Calu3 (cell line): ENCODE data around the gene ETNK2. TPM values are rescaled to one million over a fixed set of nuclear protein-coding genes. Genes with fewer than 3 reads are reported as not detected.

ENCODE experiments used
- BruUV-seq: library from RNA; stranded (reverse); fragments of 400-500 nt; replicated peaks from 2 replicates; lab custom pipeline; 2021; lab: Mats Ljungman, UMichigan
- CTCF ChIA-PET: fragments of 300-600 bp; sonication (Branson Sonifier 250); formaldehyde crosslinking; loops from one replicate; lab custom pipeline; 2022; ENCODE audit warnings: antibody characterized with exemption; lab: Charles Lee
- DNase-seq: peaks from one replicate; pipeline ENCODE4 v3.0.0; 2022
- H3K27ac Mint-ChIP-seq: one replicate; pipeline ENCODE4 v1.8.0; 2022; ENCODE audit warnings: mixed read lengths; ENCODE audit not compliant: unreplicated experiment
- H3K27me3 Mint-ChIP-seq: one replicate; pipeline ENCODE4 v1.8.0; 2022; ENCODE audit warnings: mixed read lengths; ENCODE audit not compliant: unreplicated experiment
- H3K36me3 Mint-ChIP-seq: one replicate; pipeline ENCODE4 v1.8.0; 2022; ENCODE audit warnings: mild to moderate bottlenecking, moderate library complexity, mixed read lengths; ENCODE audit not compliant: insufficient read depth, unreplicated experiment
- H3K4me1 Mint-ChIP-seq: one replicate; pipeline ENCODE4 v1.8.0; 2022; ENCODE audit warnings: mild to moderate bottlenecking, low read depth, mixed read lengths; ENCODE audit not compliant: unreplicated experiment
- H3K4me3 Mint-ChIP-seq: one replicate; pipeline ENCODE4 v1.8.0; 2022; ENCODE audit warnings: mild to moderate bottlenecking, low read depth, moderate library complexity, mixed read lengths; ENCODE audit not compliant: unreplicated experiment
- H3K9me3 Mint-ChIP-seq: one replicate; pipeline ENCODE4 v1.8.0; 2022; ENCODE audit warnings: low read depth, mixed read lengths; ENCODE audit not compliant: unreplicated experiment
- intact Hi-C: fragments of 100-400 bp; cut with micrococcal nuclease; formaldehyde crosslinking; loops from one replicate; pipeline ENCODE4 v1.10.0; 2022; ENCODE audit not compliant: unreplicated experiment
- total RNA-seq: library from RNA; stranded (reverse); gene quantifications from 2 replicates; pipeline ENCODE4 v1.2.3, GENCODE V29; 2022
- TF ChIP-seq, protein P1 (sequence below): fragments of 200-600 bp; IDR thresholded peaks from one replicate; pipeline ENCODE4 v1.8.0; 2022; ENCODE audit warnings: antibody characterized with exemption; ENCODE audit not compliant: unreplicated experiment

ETNK2 gene
- total RNA-seq, 1 experiment from 2014 or later, result 5.0 TPM

DNA sequence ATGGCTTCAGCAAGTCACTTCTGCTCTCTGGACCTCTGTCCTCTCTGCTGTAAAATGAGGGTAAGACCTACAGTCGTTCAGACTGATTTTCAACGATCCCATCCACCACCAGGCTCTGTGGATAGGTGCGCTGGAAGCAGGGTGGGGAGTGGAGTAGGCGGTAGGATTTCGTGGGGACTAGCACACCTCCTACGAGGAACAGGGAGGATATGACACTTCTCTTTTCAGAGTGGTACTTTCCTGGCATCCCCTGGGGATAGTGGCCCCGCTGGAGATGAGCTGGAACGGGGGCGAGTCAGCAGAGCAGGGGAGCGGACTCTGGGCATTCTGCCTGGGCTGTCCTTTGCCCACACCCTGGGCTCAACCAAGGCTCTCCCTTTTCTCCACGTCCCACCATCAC lies 17.7 kb downstream of the ETNK2 start:
- BruUV-seq, result no TSS peak
- TF ChIP-seq, protein P1, sequence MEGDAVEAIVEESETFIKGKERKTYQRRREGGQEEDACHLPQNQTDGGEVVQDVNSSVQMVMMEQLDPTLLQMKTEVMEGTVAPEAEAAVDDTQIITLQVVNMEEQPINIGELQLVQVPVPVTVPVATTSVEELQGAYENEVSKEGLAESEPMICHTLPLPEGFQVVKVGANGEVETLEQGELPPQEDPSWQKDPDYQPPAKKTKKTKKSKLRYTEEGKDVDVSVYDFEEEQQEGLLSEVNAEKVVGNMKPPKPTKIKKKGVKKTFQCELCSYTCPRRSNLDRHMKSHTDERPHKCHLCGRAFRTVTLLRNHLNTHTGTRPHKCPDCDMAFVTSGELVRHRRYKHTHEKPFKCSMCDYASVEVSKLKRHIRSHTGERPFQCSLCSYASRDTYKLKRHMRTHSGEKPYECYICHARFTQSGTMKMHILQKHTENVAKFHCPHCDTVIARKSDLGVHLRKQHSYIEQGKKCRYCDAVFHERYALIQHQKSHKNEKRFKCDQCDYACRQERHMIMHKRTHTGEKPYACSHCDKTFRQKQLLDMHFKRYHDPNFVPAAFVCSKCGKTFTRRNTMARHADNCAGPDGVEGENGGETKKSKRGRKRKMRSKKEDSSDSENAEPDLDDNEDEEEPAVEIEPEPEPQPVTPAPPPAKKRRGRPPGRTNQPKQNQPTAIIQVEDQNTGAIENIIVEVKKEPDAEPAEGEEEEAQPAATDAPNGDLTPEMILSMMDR, result no peak
- Mint-ChIP-seq H3K27me3 (peaks cover 19% of the 10 kb centered on the region), H3K4me1 (peaks cover 32% of the 10 kb centered on the region), H3K4me3 (no peak overlapping the region), H3K27ac (no peak overlapping the region), H3K36me3 (peaks cover 16% of the 10 kb centered on the region), H3K9me3 (no peaks in the 10 kb centered on the region)
- CTCF ChIA-PET, result no interaction called here
- intact Hi-C loops, result no loop called here
- no peak for DNase-seq

DNA sequence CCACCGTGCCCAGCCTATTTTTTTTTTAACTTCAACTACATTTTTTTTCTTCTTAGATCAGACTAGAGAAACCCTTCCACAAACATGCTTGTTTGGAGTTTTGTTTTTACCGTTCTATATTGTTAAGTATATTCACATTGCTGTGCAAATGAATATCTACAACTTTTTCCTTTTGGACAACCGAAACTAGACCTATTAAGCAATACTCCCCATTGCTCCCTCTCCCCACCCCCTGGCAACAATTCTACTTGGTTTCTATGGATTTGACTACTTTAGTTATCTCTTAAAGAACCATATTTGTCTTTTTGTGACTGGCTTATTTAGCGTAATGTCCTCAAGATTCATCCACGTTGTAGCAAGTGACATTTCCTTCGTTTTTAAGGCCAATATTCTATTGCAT lies 19.1 kb downstream of the ETNK2 start:
- DNase-seq, result no peak
- no TSS peak for BruUV-seq
- no peaks in the 10 kb centered on the region for H3K9me3 Mint-ChIP-seq
- H3K36me3 Mint-ChIP-seq, result peaks cover 20% of the 10 kb centered on the region
- CTCF ChIA-PET, result interaction anchor here (0.6 to 1.6 kb wide), 2 partner anchors 17 to 299 kb away, joined by 3 to 4 read pairs; no protein-coding TSS in a partner anchor
- H3K4me1 Mint-ChIP-seq, result peaks cover 36% of the 10 kb centered on the region
- intact Hi-C loops, result no loop called here
- H3K4me3 Mint-ChIP-seq, result no peak overlapping the region
- H3K27me3 Mint-ChIP-seq, result peaks cover 5% of the 10 kb centered on the region
- no peak overlapping the region for H3K27ac Mint-ChIP-seq
- TF ChIP-seq, protein P1, result no peak

DNA sequence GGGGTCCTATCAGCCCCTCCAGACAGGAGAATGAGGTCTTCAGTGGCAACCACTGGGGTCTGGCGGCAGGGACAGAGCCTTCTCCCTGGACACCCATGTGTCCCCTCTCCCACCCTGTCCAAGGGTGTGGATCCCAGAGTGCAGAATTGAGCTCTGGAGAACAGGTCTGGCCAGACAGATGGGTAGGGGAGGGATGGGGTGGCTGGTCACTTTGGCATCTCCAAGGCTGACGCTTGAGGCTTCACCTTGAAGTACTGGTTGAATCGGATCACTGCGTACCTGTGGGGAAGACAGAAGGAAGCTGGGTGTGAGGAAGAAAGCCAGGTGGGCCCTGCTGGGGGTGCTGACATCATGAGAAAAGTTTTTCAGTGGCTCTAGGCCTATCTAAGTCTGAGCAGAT lies 19.9 kb downstream of the ETNK2 start:
- TF ChIP-seq, protein P1, result no peak
- H3K27me3 Mint-ChIP-seq, result no peaks in the 10 kb centered on the region
- intact Hi-C loops, result no loop called here
- H3K27ac Mint-ChIP-seq, result no peak overlapping the region
- DNase-seq, result no peak
- peaks cover 22% of the 10 kb centered on the region for H3K36me3 Mint-ChIP-seq
- H3K9me3 Mint-ChIP-seq, result no peaks in the 10 kb centered on the region
- CTCF ChIA-PET, result interaction anchor here (0.9 to 1.6 kb wide), 2 partner anchors 18 to 31 kb away, joined by 3 to 4 read pairs; no protein-coding TSS in a partner anchor
- BruUV-seq, result no TSS peak
- peaks cover 40% of the 10 kb centered on the region for H3K4me1 Mint-ChIP-seq
- no peak overlapping the region for H3K4me3 Mint-ChIP-seq

DNA sequence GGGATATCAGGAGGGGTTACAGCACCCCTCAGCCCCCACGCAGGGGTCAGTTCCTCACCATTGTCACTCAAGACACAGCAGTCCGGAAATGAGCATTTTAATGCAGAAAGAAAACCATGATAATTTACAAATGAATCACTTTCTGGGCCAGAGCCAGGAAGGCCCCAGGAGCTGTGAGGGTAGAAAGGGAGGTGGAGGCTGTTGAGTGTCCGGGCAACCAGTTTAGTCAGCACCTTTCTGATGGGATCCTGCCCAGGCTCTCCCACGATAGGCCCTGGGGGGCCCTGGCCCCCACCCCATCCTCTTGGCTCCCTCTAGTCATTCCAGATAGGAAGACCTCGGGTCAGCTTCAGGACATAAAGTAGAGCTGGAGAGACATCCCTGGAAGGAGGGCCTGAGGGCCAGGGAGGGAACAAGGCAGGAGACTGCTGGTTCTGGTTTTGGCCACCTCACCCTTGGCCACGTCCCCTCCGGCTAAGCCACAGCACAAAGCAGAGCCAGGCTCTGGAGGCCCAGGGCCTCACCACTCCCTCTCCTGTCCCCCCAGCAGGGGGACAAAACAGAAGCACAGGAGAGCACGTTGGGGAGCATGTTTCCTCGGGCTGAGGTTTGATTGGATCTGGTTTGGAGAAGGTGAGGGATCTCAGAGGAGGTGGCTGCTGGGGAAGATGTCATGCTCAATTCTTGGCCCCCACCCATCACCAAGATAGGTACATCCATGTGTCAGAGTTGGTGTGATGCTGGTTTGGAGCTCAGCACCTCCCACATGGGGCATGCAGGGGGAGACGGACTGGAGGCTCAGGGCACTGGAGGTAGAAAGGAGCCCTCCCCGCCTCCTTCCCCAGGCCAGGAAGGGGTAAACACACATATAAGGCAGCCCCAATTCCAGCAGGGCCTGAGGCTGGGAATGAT lies 20.6 kb downstream of the ETNK2 start:
- Mint-ChIP-seq H3K27me3 (no peaks in the 10 kb centered on the region), H3K9me3 (no peaks in the 10 kb centered on the region), H3K27ac (no peak overlapping the region), H3K4me1 (peaks cover 40% of the 10 kb centered on the region), H3K4me3 (no peak overlapping the region), H3K36me3 (peaks cover 22% of the 10 kb centered on the region)
- DNase-seq, result peak; percentile 62
- BruUV-seq, result no TSS peak
- CTCF ChIA-PET, result interaction anchor here (0.6 to 5.1 kb wide), 12 partner anchors 19 to 271 kb away, joined by 3 to 113 read pairs (median 3); partner anchors contain the start of gene ETNK2
- TF ChIP-seq, protein P1, result no peak
- intact Hi-C loops, result no loop called here
